Breast epithelium (tissue), 4 donors: Measurements from ENCODE around the gene IGF2BP1. TPM values are rescaled to one million over a fixed set of nuclear protein-coding genes. Genes with fewer than 3 reads are reported as not detected.

Experiments used
- DNase-seq, 2 donors: peaks; one replicate each; pipeline ENCODE4 v3.0.0-alpha.2; 2019; ENCODE audit warnings: low spot score in 2 of 2
- H3K27ac ChIP-seq, 2 donors: fragments of 200-600 bp; sonication (generic) in 1 of 2; one replicate each; pipeline ENCODE4 v1.5.1; 2016 to 2019; ENCODE audit warnings: mild to moderate bottlenecking in 1 of 2
- H3K27me3 ChIP-seq, 2 donors: fragments of 200-600 bp; sonication (generic) in 1 of 2; one replicate each; pipeline versions ENCODE4 v1.5.1 to v1.6.0; 2017 to 2019; ENCODE audit warnings: control low read depth in 1 of 2, mild to moderate bottlenecking in 1 of 2
- H3K36me3 ChIP-seq: fragments of 200-600 bp; one replicate; pipeline ENCODE4 v1.5.1; 2019
- H3K4me1 ChIP-seq, 2 donors: fragments of 200-600 bp; sonication (generic); one replicate each; pipeline ENCODE4 v1.5.1; 2016 to 2019; ENCODE audit warnings: control low read depth in 1 of 2
- H3K4me3 ChIP-seq, 3 donors: fragments of 200-600 bp; sonication (generic); 1 replicate in 2 of 3; 2 replicates in 1 of 3; pipeline ENCODE4 v1.5.1; 2016 to 2019; ENCODE audit warnings: mild to moderate bottlenecking in 3 of 3, moderate library complexity in 2 of 3
- H3K9me3 ChIP-seq, 2 donors: fragments of 200-600 bp; sonication (generic) in 1 of 2; one replicate each; pipeline ENCODE4 v1.5.1; 2016 to 2019; ENCODE audit warnings: control low read depth in 1 of 2
- CTCF ChIP-seq, 3 donors: fragments of 450-650 bp; IDR thresholded peaks; one replicate each; pipeline ENCODE4 v1.5.1; 2016 to 2017; ENCODE audit warnings: antibody characterized with exemption in 3 of 3, mild to moderate bottlenecking in 3 of 3, moderate library complexity in 3 of 3
- POLR2A ChIP-seq: fragments of 450-650 bp; IDR thresholded peaks from one replicate; pipeline ENCODE4 v1.6.1; 2016; ENCODE audit warnings: antibody characterized with exemption, mild to moderate bottlenecking, moderate library complexity
- POLR2AphosphoS5 ChIP-seq, 3 donors: sonication (generic); formaldehyde crosslinking; IDR thresholded peaks; one replicate each; pipeline ENCODE4 v1.6.1; 2017; ENCODE audit warnings: antibody characterized with exemption in 3 of 3
- intact Hi-C: fragments of 100-400 bp; cut with DNase I; formaldehyde crosslinking; loops from one replicate; pipeline ENCODE4 v1.15.1; 2023; ENCODE audit warnings: low total_unique reads
- total RNA-seq, 3 donors: library from RNA; depleted of rRNA; stranded (reverse); fragments of >200 nt; gene quantifications; one replicate each; pipeline ENCODE4 v1.1.0, GENCODE V29; 2016

IGF2BP1 gene
- total RNA-seq, 3 donors from 2014 or later: not detected

GRCh38 chr17:49061524-49061943, 64.3 kb downstream of the IGF2BP1 start:
- H3K4me3 ChIP-seq: no peak overlapping the region
- intact Hi-C loops: no loop called here
- H3K4me1 ChIP-seq: no peaks in the 10 kb centered on the region
- DNase-seq: no peak
- no peaks in the 10 kb centered on the region for H3K36me3 ChIP-seq
- no peaks in the 10 kb centered on the region for H3K9me3 ChIP-seq
- TF ChIP-seq POLR2A (no peak), POLR2AphosphoS5 (IDR thresholded peaks at IDR 0.05) (no peak), CTCF (IDR thresholded peaks at IDR 0.05) (no peak)
- no peak overlapping the region for H3K27ac ChIP-seq
- no peaks in the 10 kb centered on the region for H3K27me3 ChIP-seq

DNA sequence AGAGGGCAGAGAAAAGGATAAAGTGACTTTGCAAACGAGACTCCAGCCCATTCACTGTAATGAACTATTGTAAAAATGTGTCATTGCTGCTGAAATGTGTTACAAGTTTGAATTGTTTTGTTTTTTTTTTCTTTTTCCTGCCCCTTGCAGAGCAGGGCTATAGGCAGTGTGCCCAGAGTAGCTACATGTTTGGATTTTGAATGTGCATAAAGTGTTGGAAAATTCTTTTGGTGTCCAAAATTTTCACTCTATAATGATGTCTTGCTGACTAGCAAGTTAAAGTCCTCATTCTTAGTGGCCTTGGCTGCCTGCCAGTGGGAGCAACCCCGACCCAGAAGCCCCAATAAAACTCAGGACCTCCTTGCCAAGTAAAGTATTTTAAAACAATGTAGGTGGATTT, 66.5 kb downstream of the IGF2BP1 start:
- H3K27me3 ChIP-seq: no peaks in the 10 kb centered on the region
- H3K36me3 ChIP-seq: no peaks in the 10 kb centered on the region
- intact Hi-C loops: no loop called here
- DNase-seq: no peak
- H3K4me1 ChIP-seq: no peaks in the 10 kb centered on the region
- no peaks in the 10 kb centered on the region for H3K9me3 ChIP-seq
- TF ChIP-seq CTCF (IDR thresholded peaks at IDR 0.05) (no peak), POLR2AphosphoS5 (IDR thresholded peaks at IDR 0.05) (no peak), POLR2A (no peak)
- H3K27ac ChIP-seq: no peak overlapping the region
- H3K4me3 ChIP-seq: no peak overlapping the region

- Histone ChIP-seq H3K9me3 (no peaks in the 10 kb centered on the region), H3K36me3 (no peaks in the 10 kb centered on the region), H3K27ac (no peak overlapping the region), H3K4me3 (no peak overlapping the region), H3K27me3 (no peaks in the 10 kb centered on the region), H3K4me1 (no peaks in the 10 kb centered on the region)
- TF ChIP-seq CTCF (IDR thresholded peaks at IDR 0.05): no peak
- TF ChIP-seq POLR2AphosphoS5 (IDR thresholded peaks at IDR 0.05): no peak
- no peak for TF ChIP-seq POLR2A
- no peak for DNase-seq
- intact Hi-C loops: no loop called here
Observed at GRCh38 chr17:49067163-49067562, 70.0 kb downstream of the IGF2BP1 start.

GRCh38 chr17:49069585-49070273, 72.5 kb downstream of the IGF2BP1 start:
- Histone ChIP-seq H3K27ac (no peak overlapping the region), H3K27me3 (no peaks in the 10 kb centered on the region), H3K4me3 (no peak overlapping the region), H3K4me1 (no peaks in the 10 kb centered on the region), H3K9me3 (no peaks in the 10 kb centered on the region), H3K36me3 (no peaks in the 10 kb centered on the region)
- no peak for DNase-seq
- intact Hi-C loops: no loop called here
- TF ChIP-seq POLR2AphosphoS5 (IDR thresholded peaks at IDR 0.05) (no peak), CTCF (IDR thresholded peaks at IDR 0.05) (no peak), POLR2A (no peak)

DNA sequence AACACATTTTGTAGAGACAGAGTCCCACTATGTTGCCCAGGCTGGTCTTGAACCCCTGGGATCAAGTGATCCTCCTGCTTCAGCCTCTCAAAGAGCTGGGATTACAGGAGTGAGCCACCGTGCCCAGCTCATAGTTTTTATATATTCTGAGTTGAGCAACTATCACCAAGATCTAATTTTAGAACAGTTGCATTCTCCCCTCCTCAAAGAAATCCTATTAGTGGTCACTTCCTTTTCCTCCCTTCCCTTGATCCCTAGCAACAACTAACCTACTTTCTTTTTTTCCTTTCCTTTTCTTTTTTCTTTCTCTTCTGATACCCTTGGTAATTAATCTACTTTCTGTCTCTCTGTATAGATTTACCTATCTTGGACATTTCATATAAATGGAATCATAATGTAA, 73.9 kb downstream of the IGF2BP1 start:
- no peak overlapping the region for H3K4me3 ChIP-seq
- H3K27me3 ChIP-seq: no peaks in the 10 kb centered on the region
- intact Hi-C loops: no loop called here
- no peak for DNase-seq
- no peaks in the 10 kb centered on the region for H3K36me3 ChIP-seq
- H3K4me1 ChIP-seq: no peaks in the 10 kb centered on the region
- H3K27ac ChIP-seq: no peak overlapping the region
- no peaks in the 10 kb centered on the region for H3K9me3 ChIP-seq
- no peak for TF ChIP-seq POLR2A
- no peak for TF ChIP-seq POLR2AphosphoS5 (IDR thresholded peaks at IDR 0.05)
- TF ChIP-seq CTCF (IDR thresholded peaks at IDR 0.05): no peak
